ENCODE results near the gene DHDH. TPM values are rescaled to one million over a fixed set of nuclear protein-coding genes. Genes with fewer than 3 reads are reported as not detected.

The DHDH gene
- total and polyA plus RNA-seq, 2 of the 13 experiments (the other 11 are each of a cell fraction or from before 2014, with no cell fraction given), result 0.13 to 0.91 TPM

DNA sequence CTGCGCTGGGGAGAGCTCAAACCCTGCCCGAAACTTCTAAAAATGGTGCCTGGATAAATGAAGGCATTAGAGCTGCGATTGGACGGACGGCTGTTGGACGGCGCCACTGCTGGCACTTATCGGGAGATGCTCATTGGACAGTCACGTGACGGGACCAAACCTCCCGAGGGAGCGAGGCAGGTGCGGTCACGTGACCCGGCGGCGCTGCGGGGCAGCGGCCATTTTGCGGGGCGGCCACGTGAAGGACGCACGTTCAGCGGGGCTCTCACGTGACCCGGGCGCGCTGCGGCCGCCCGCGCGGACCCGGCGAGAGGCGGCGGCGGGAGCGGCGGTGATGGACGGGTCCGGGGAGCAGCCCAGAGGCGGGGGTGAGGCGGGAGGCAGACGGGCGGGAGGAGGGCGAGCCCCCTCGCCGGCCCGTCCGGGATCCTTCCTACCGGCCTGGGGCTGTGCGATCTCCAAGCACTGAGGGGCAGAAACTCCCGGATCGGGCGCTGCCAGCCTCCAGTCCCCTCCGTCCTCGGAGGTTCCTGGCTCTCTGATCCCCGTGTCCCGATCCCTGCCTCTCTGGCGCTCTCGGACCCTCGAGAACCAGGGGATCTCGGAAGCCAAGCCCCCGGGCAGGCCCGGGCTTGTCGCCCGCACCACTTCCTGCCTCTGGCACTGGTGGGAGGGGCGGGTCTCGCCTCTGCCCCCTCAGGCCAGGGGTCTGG is 21.3 kb downstream of the DHDH start, which contains the start of gene BAX (continued):
- TF ChIP-seq, protein P1, sequence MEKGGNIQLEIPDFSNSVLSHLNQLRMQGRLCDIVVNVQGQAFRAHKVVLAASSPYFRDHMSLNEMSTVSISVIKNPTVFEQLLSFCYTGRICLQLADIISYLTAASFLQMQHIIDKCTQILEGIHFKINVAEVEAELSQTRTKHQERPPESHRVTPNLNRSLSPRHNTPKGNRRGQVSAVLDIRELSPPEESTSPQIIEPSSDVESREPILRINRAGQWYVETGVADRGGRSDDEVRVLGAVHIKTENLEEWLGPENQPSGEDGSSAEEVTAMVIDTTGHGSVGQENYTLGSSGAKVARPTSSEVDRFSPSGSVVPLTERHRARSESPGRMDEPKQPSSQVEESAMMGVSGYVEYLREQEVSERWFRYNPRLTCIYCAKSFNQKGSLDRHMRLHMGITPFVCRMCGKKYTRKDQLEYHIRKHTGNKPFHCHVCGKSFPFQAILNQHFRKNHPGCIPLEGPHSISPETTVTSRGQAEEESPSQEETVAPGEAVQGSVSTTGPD (CRISPR knock-in tag; IDR thresholded peaks at IDR 0.05), result 0 out of 2 replicates have a peak, but pooled peaks have one; percentile 21
- TF ChIP-seq ZBTB38 (CRISPR knock-in tag; IDR thresholded peaks at IDR 0.05), result peak; percentile 52; the same call in 1 of the 2 replicates
- TF ChIP-seq, protein P2, sequence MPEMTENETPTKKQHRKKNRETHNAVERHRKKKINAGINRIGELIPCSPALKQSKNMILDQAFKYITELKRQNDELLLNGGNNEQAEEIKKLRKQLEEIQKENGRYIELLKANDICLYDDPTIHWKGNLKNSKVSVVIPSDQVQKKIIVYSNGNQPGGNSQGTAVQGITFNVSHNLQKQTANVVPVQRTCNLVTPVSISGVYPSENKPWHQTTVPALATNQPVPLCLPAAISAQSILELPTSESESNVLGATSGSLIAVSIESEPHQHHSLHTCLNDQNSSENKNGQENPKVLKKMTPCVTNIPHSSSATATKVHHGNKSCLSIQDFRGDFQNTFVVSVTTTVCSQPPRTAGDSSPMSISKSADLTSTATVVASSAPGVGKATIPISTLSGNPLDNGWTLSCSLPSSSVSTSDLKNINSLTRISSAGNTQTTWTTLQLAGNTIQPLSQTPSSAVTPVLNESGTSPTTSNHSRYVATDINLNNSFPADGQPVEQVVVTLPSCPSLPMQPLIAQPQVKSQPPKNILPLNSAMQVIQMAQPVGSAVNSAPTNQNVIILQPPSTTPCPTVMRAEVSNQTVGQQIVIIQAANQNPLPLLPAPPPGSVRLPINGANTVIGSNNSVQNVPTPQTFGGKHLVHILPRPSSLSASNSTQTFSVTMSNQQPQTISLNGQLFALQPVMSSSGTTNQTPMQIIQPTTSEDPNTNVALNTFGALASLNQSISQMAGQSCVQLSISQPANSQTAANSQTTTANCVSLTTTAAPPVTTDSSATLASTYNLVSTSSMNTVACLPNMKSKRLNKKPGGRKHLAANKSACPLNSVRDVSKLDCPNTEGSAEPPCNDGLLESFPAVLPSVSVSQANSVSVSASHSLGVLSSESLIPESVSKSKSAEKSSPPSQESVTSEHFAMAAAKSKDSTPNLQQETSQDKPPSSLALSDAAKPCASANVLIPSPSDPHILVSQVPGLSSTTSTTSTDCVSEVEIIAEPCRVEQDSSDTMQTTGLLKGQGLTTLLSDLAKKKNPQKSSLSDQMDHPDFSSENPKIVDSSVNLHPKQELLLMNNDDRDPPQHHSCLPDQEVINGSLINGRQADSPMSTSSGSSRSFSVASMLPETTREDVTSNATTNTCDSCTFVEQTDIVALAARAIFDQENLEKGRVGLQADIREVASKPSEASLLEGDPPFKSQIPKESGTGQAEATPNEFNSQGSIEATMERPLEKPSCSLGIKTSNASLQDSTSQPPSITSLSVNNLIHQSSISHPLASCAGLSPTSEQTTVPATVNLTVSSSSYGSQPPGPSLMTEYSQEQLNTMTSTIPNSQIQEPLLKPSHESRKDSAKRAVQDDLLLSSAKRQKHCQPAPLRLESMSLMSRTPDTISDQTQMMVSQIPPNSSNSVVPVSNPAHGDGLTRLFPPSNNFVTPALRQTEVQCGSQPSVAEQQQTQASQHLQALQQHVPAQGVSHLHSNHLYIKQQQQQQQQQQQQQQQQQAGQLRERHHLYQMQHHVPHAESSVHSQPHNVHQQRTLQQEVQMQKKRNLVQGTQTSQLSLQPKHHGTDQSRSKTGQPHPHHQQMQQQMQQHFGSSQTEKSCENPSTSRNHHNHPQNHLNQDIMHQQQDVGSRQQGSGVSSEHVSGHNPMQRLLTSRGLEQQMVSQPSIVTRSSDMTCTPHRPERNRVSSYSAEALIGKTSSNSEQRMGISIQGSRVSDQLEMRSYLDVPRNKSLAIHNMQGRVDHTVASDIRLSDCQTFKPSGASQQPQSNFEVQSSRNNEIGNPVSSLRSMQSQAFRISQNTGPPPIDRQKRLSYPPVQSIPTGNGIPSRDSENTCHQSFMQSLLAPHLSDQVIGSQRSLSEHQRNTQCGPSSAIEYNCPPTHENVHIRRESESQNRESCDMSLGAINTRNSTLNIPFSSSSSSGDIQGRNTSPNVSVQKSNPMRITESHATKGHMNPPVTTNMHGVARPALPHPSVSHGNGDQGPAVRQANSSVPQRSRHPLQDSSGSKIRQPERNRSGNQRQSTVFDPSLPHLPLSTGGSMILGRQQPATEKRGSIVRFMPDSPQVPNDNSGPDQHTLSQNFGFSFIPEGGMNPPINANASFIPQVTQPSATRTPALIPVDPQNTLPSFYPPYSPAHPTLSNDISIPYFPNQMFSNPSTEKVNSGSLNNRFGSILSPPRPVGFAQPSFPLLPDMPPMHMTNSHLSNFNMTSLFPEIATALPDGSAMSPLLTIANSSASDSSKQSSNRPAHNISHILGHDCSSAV (CRISPR knock-in tag; IDR thresholded peaks at IDR 0.05; ENCODE audit: borderline replicate concordance), result no peak
- TF ChIP-seq ZNF180 (CRISPR knock-in tag; IDR thresholded peaks at IDR 0.05; ENCODE audit: borderline replicate concordance, low read depth), result no peak
- TF ChIP-seq, protein P3, sequence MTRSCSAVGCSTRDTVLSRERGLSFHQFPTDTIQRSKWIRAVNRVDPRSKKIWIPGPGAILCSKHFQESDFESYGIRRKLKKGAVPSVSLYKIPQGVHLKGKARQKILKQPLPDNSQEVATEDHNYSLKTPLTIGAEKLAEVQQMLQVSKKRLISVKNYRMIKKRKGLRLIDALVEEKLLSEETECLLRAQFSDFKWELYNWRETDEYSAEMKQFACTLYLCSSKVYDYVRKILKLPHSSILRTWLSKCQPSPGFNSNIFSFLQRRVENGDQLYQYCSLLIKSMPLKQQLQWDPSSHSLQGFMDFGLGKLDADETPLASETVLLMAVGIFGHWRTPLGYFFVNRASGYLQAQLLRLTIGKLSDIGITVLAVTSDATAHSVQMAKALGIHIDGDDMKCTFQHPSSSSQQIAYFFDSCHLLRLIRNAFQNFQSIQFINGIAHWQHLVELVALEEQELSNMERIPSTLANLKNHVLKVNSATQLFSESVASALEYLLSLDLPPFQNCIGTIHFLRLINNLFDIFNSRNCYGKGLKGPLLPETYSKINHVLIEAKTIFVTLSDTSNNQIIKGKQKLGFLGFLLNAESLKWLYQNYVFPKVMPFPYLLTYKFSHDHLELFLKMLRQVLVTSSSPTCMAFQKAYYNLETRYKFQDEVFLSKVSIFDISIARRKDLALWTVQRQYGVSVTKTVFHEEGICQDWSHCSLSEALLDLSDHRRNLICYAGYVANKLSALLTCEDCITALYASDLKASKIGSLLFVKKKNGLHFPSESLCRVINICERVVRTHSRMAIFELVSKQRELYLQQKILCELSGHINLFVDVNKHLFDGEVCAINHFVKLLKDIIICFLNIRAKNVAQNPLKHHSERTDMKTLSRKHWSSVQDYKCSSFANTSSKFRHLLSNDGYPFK (CRISPR knock-in tag; IDR thresholded peaks at IDR 0.05; ENCODE audit: borderline replicate concordance), result peak; percentile 52; the same call in 1 of the 2 replicates
- TF ChIP-seq, protein P4, sequence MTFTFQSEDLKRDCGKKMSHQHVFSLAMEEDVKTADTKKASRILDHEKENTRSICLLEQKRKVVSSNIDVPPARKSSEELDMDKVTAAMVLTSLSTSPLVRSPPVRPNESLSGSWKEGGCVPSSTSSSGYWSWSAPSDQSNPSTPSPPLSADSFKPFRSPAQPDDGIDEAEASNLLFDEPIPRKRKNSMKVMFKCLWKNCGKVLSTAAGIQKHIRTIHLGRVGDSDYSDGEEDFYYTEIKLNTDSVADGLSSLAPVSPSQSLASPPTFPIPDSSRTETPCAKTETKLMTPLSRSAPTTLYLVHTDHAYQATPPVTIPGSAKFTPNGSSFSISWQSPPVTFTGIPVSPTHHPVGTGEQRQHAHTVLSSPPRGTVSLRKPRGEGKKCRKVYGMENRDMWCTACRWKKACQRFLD (CRISPR knock-in tag; IDR thresholded peaks at IDR 0.05; ENCODE audit: borderline replicate concordance), result no peak
- peak; percentile 63; the same call in 1 of the 2 replicates for TF ChIP-seq YEATS2 (CRISPR knock-in tag; IDR thresholded peaks at IDR 0.05; ENCODE audit: borderline replicate concordance)
- TF ChIP-seq JUN (CRISPR knock-in tag; IDR thresholded peaks at IDR 0.05), result 0 out of 2 replicates have a peak, but pooled peaks have one; percentile 39
- no peak for TF ChIP-seq ZNF570 (CRISPR knock-in tag; IDR thresholded peaks at IDR 0.05; ENCODE audit: borderline replicate concordance)
- TF ChIP-seq GATAD1 (CRISPR knock-in tag; IDR thresholded peaks at IDR 0.05), result peak; percentile 87
- TF ChIP-seq, protein P5, sequence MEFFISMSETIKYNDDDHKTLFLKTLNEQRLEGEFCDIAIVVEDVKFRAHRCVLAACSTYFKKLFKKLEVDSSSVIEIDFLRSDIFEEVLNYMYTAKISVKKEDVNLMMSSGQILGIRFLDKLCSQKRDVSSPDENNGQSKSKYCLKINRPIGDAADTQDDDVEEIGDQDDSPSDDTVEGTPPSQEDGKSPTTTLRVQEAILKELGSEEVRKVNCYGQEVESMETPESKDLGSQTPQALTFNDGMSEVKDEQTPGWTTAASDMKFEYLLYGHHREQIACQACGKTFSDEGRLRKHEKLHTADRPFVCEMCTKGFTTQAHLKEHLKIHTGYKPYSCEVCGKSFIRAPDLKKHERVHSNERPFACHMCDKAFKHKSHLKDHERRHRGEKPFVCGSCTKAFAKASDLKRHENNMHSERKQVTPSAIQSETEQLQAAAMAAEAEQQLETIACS (CRISPR knock-in tag; IDR thresholded peaks at IDR 0.05), result peak; percentile 74
